ENCODE measurements around the gene RLF. TPM values are rescaled to one million over a fixed set of nuclear protein-coding genes. Genes with fewer than 3 reads are reported as not detected.

RLF gene
- total RNA-seq (2022; extraction: Qiagen RNA extraction), result 4.4 to 6.7 TPM (median 5.0 TPM) in 5 replicates

GRCh38 chr1:40161125-40161887, at the start of gene RLF:
Gene RLF (plus strand): TSS chr1:40161387. CDS start chr1:40161400, 13 bp downstream.

DNA sequence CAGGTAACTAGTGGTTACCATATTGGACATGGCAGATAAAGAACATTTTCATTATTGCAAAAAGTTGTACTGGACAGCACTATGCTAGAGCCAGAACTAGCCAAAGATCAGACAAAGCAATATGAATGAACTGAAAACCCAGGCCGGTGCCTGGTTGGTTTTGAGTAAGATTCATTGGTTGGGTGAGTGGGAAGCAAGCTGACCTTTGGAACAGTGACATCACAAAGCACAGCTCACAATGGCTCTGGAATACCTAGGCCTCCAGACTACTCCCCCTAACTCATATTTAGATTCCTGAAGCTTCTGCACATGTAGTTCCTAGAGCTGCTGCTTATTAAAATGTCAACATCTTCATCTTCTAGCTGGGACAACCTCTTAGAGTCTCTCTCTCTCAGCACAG, 86.5 kb downstream of the RLF start, which contains the start of gene TMCO2:
TMCO2 (plus strand) TSS at position 283 of the 400 bp plus-strand sequence; CDS start at position 340, 57 bp downstream.

DNA sequence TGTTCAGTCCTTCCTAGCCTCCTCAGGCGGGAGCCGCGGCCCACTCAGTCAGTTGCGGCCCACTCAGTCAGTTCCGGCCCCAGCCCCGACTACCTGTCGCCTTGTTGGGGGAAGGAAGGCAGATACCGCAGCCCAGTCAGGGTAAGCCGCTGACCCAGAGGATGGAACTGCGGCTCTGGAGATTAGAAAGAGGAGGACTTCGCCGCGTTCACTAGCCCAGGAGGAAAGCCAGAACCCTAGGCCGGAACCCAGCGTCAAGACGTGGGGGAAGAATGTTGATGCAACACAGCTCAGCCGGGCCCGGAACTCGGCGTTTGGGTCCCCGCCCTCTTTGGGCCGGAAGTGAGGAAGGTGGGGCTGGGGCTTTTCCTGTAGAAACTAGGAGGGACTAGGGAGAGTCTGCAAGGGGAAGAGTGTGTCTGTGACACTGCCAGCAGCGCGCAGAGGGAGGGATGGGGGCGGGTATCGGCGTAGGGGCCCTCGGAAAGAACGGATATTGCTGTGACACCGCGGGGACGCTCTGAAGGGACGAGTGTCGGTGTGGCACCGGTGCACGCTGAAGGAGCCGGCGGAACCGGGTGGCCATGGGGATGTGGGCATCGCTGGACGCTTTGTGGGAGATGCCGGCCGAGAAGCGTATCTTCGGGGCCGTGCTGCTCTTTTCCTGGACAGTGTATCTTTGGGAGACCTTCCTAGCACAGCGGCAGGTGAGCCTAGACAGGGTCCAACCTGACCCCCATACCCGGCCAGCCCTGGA, 96.7 kb downstream of the RLF start, which contains the start of gene ZMPSTE24:
ZMPSTE24 (plus strand) TSS at position 549 of the 757 bp plus-strand sequence; CDS start at position 585, 36 bp downstream.

Other genes with a start within 250 kb of the RLF start
- gene MFSD2A, start 206.2 kb upstream of the RLF start, total RNA-seq (2022; extraction: Qiagen RNA extraction), result 4.0 to 4.3 TPM (median 4.2 TPM) in 5 replicates
- gene CAP1, start 120.7 kb upstream of the RLF start, total RNA-seq (2022; extraction: Qiagen RNA extraction), result 199 to 287 TPM (median 219 TPM) in 5 replicates
- 58.9 to 85.7 TPM (median 62.9 TPM) in 5 replicates for gene PPT1, start 64.1 kb upstream of the RLF start, total RNA-seq (2022; extraction: Qiagen RNA extraction)
- not detected in 5 replicates for gene TMCO2, start 86.5 kb downstream of the RLF start, total RNA-seq (2022; extraction: Qiagen RNA extraction)
- 36.9 to 45.8 TPM (median 37.7 TPM) in 5 replicates for gene ZMPSTE24, start 96.8 kb downstream of the RLF start, total RNA-seq (2022; extraction: Qiagen RNA extraction)
- gene COL9A2, start 155.9 kb downstream of the RLF start, total RNA-seq (2022; extraction: Qiagen RNA extraction), result 0.09 to 0.39 TPM (median 0.36 TPM) in 5 replicates
- gene SMAP2, start 212.3 kb downstream of the RLF start, total RNA-seq (2022; extraction: Qiagen RNA extraction), result 9.4 to 11.1 TPM (median 9.5 TPM) in 5 replicates

Data from A549 treated with CORT108297 at 1 μM for 4 hours (cell line).